Endothelial cell of umbilical vein (primary cell): Measurements from ENCODE around the gene TP53BP1.

Experiments used
- POLR2AphosphoS5 ChIP-seq: IDR thresholded peaks from 2 replicates; pipeline ENCODE4 v1.6.1; 2012; ENCODE audit warnings: low read depth, mild to moderate bottlenecking, control low read depth, low read length, moderate library complexity; ENCODE audit not compliant: insufficient read depth
- TF ChIP-seq, protein P1 (sequence below), 2 donors: IDR thresholded peaks; 1 replicate in 1 of 2; 2 replicates in 1 of 2; pipeline ENCODE4 v1.5.1; 2011; ENCODE audit warnings: low read length in 2 of 2, mild to moderate bottlenecking in 2 of 2, moderate library complexity in 2 of 2, control low read depth in 1 of 2, inconsistent platforms in 1 of 2, low read depth in 1 of 2; ENCODE audit not compliant: insufficient read depth in 1 of 2; ENCODE audit errors: extremely low read depth in 1 of 2

DNA sequence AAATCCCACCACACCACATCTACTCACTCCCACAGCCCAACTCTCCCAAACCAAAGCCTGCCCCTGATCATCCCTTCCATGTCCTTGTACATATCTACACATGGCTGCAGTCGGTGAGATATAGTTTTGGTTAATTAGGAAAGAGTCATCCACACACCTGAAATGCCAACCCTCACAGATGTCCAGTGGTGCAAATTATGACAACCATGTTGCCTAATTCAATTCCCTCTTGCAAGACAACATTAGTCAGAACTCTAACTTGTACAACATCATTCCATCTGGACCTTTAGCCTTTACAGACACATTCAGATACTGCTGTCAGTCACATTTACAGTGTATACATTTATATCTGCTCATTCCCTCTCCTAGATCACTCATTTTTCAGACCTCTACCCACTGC is 80.9 kb downstream of the TP53BP1 start:
- TF ChIP-seq POLR2AphosphoS5 = no peak
- TF ChIP-seq, protein P1, sequence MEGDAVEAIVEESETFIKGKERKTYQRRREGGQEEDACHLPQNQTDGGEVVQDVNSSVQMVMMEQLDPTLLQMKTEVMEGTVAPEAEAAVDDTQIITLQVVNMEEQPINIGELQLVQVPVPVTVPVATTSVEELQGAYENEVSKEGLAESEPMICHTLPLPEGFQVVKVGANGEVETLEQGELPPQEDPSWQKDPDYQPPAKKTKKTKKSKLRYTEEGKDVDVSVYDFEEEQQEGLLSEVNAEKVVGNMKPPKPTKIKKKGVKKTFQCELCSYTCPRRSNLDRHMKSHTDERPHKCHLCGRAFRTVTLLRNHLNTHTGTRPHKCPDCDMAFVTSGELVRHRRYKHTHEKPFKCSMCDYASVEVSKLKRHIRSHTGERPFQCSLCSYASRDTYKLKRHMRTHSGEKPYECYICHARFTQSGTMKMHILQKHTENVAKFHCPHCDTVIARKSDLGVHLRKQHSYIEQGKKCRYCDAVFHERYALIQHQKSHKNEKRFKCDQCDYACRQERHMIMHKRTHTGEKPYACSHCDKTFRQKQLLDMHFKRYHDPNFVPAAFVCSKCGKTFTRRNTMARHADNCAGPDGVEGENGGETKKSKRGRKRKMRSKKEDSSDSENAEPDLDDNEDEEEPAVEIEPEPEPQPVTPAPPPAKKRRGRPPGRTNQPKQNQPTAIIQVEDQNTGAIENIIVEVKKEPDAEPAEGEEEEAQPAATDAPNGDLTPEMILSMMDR (IDR thresholded peaks at IDR 0.05; ENCODE audit: extremely low read depth in 1 of 2, insufficient read depth in 1 of 2, low read depth in 1 of 2, low read length in 2 of 2) = no peak
